Breast epithelium (tissue), 4 donors: ENCODE measurements around the gene SLC22A13. TPM values are rescaled to one million over a fixed set of nuclear protein-coding genes. Genes with fewer than 3 reads are reported as not detected.

Source experiments
- DNase-seq, 2 donors: peaks; one replicate each; pipeline ENCODE4 v3.0.0-alpha.2; 2019; ENCODE audit warnings: low spot score in 2 of 2
- H3K27ac ChIP-seq, 2 donors: fragments of 200-600 bp; sonication (generic) in 1 of 2; one replicate each; pipeline ENCODE4 v1.5.1; 2016 to 2019; ENCODE audit warnings: mild to moderate bottlenecking in 1 of 2
- H3K27me3 ChIP-seq, 2 donors: fragments of 200-600 bp; sonication (generic) in 1 of 2; one replicate each; pipeline versions ENCODE4 v1.5.1 to v1.6.0; 2017 to 2019; ENCODE audit warnings: control low read depth in 1 of 2, mild to moderate bottlenecking in 1 of 2
- H3K36me3 ChIP-seq: fragments of 200-600 bp; one replicate; pipeline ENCODE4 v1.5.1; 2019
- H3K4me1 ChIP-seq, 2 donors: fragments of 200-600 bp; sonication (generic); one replicate each; pipeline ENCODE4 v1.5.1; 2016 to 2019; ENCODE audit warnings: control low read depth in 1 of 2
- H3K4me3 ChIP-seq, 3 donors: fragments of 200-600 bp; sonication (generic); 1 replicate in 2 of 3; 2 replicates in 1 of 3; pipeline ENCODE4 v1.5.1; 2016 to 2019; ENCODE audit warnings: mild to moderate bottlenecking in 3 of 3, moderate library complexity in 2 of 3
- H3K9me3 ChIP-seq, 2 donors: fragments of 200-600 bp; sonication (generic) in 1 of 2; one replicate each; pipeline ENCODE4 v1.5.1; 2016 to 2019; ENCODE audit warnings: control low read depth in 1 of 2
- POLR2A ChIP-seq: fragments of 450-650 bp; IDR thresholded peaks from one replicate; pipeline ENCODE4 v1.6.1; 2016; ENCODE audit warnings: antibody characterized with exemption, mild to moderate bottlenecking, moderate library complexity
- POLR2AphosphoS5 ChIP-seq, 3 donors: sonication (generic); formaldehyde crosslinking; IDR thresholded peaks; one replicate each; pipeline ENCODE4 v1.6.1; 2017; ENCODE audit warnings: antibody characterized with exemption in 3 of 3
- intact Hi-C: fragments of 100-400 bp; cut with DNase I; formaldehyde crosslinking; loops from one replicate; pipeline ENCODE4 v1.15.1; 2023; ENCODE audit warnings: low total_unique reads
- total RNA-seq, 3 donors: library from RNA; depleted of rRNA; stranded (reverse); fragments of >200 nt; gene quantifications; one replicate each; pipeline ENCODE4 v1.1.0, GENCODE V29; 2016
- TF ChIP-seq, protein P1 (sequence below), 3 donors: fragments of 450-650 bp; IDR thresholded peaks; one replicate each; pipeline ENCODE4 v1.5.1; 2016 to 2017; ENCODE audit warnings: antibody characterized with exemption in 3 of 3, mild to moderate bottlenecking in 3 of 3, moderate library complexity in 3 of 3

SLC22A13 gene
- total RNA-seq, 3 donors from 2014 or later, result 0.48 to 0.59 TPM; not detected in 1

DNA sequence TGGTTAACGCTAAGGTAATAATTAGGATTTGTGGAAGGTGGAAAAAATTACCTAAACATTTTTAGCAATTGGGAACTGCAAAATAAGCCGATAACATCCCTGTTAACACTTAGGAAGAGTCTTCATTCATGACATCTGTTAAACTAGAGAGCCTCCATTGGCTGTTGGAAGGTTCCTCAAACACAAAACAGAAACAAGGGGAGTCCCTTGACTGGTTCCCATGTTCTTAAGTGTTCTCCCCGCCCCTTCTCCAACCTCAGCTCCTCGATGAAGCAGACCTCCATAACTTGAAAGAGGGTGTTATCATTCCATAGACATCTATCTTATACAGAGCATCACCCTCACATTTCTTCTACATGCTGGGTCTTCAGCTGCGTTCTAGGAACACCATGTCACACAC lies 2.5 kb downstream of the SLC22A13 start:
- no peaks in the 10 kb centered on the region for H3K4me1 ChIP-seq
- no peaks in the 10 kb centered on the region for H3K36me3 ChIP-seq
- H3K4me3 ChIP-seq, result no peak overlapping the region
- no peaks in the 10 kb centered on the region for H3K9me3 ChIP-seq
- no peak for DNase-seq
- no peak overlapping the region for H3K27ac ChIP-seq
- intact Hi-C loops, result no loop called here
- TF ChIP-seq POLR2A (no peak), POLR2AphosphoS5 (IDR thresholded peaks at IDR 0.05) (no peak)
- TF ChIP-seq, protein P1, sequence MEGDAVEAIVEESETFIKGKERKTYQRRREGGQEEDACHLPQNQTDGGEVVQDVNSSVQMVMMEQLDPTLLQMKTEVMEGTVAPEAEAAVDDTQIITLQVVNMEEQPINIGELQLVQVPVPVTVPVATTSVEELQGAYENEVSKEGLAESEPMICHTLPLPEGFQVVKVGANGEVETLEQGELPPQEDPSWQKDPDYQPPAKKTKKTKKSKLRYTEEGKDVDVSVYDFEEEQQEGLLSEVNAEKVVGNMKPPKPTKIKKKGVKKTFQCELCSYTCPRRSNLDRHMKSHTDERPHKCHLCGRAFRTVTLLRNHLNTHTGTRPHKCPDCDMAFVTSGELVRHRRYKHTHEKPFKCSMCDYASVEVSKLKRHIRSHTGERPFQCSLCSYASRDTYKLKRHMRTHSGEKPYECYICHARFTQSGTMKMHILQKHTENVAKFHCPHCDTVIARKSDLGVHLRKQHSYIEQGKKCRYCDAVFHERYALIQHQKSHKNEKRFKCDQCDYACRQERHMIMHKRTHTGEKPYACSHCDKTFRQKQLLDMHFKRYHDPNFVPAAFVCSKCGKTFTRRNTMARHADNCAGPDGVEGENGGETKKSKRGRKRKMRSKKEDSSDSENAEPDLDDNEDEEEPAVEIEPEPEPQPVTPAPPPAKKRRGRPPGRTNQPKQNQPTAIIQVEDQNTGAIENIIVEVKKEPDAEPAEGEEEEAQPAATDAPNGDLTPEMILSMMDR (IDR thresholded peaks at IDR 0.05), result no peak
- H3K27me3 ChIP-seq, result no peaks in the 10 kb centered on the region

DNA sequence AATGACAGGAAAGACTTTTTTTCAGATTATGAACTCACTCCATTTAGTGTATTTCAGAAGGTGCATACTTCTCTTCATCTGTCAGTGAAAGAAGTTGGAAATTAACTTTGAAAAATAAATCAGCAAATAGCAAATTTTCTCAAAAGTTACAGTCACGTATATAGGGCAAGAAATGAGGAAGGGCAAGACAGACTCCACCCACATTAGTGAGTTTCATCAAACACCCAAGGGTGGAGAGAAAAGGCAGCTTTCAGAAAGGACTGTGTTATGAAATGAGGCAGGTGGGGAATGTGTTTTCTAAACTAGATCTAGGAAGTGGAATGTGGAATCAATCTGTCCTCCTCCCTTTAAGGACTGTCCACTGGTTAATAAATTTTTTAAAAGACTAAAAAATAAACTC lies 2.9 kb downstream of the SLC22A13 start:
- H3K27ac ChIP-seq, result no peak overlapping the region
- H3K27me3 ChIP-seq, result no peaks in the 10 kb centered on the region
- no peaks in the 10 kb centered on the region for H3K9me3 ChIP-seq
- no peak for TF ChIP-seq POLR2AphosphoS5 (IDR thresholded peaks at IDR 0.05)
- TF ChIP-seq, protein P1 (IDR thresholded peaks at IDR 0.05), result no peak
- no peak for TF ChIP-seq POLR2A
- no peak for DNase-seq
- no peak overlapping the region for H3K4me3 ChIP-seq
- intact Hi-C loops, result no loop called here
- no peaks in the 10 kb centered on the region for H3K4me1 ChIP-seq
- no peaks in the 10 kb centered on the region for H3K36me3 ChIP-seq

DNA sequence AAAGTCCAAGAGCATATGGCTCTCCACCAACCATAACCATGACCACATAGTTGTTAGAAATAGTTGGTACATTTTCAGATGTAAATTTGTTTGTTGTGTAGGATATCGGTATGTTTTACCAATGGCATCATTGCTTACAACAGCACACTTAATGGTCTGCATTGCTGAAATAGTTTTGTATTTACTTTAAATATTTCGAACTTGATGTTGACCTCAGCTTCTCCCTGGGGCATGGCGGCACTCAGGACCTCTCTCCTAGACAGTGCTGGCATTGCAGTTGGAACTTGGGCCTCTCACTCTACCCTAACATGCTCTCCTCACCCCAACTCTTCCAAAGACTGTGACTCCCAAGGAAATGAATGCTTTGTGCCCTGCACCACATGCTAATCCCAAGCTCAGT lies 5.0 kb downstream of the SLC22A13 start:
- H3K27ac ChIP-seq, result no peak overlapping the region
- TF ChIP-seq, protein P1 (IDR thresholded peaks at IDR 0.05), result no peak
- TF ChIP-seq POLR2AphosphoS5 (IDR thresholded peaks at IDR 0.05), result no peak
- H3K4me1 ChIP-seq, result no peaks in the 10 kb centered on the region
- H3K9me3 ChIP-seq, result no peaks in the 10 kb centered on the region
- no peaks in the 10 kb centered on the region for H3K27me3 ChIP-seq
- intact Hi-C loops, result no loop called here
- no peaks in the 10 kb centered on the region for H3K36me3 ChIP-seq
- no peak for DNase-seq
- H3K4me3 ChIP-seq, result no peak overlapping the region

GRCh38 chr3:38271553-38271952 lies 5.9 kb downstream of the SLC22A13 start:
- no peaks in the 10 kb centered on the region for H3K9me3 ChIP-seq
- intact Hi-C loops, result no loop called here
- H3K36me3 ChIP-seq, result no peaks in the 10 kb centered on the region
- no peak for TF ChIP-seq POLR2AphosphoS5 (IDR thresholded peaks at IDR 0.05)
- TF ChIP-seq, protein P1 (IDR thresholded peaks at IDR 0.05), result no peak
- TF ChIP-seq POLR2A, result no peak
- no peaks in the 10 kb centered on the region for H3K27me3 ChIP-seq
- no peaks in the 10 kb centered on the region for H3K4me1 ChIP-seq
- no peak overlapping the region for H3K27ac ChIP-seq
- no peak for DNase-seq
- no peak overlapping the region for H3K4me3 ChIP-seq

GRCh38 chr3:38274864-38275649 lies 9.4 kb downstream of the SLC22A13 start:
- no peak for DNase-seq
- Histone ChIP-seq H3K27me3 (no peaks in the 10 kb centered on the region), H3K9me3 (no peaks in the 10 kb centered on the region), H3K27ac (no peak overlapping the region), H3K4me1 (no peaks in the 10 kb centered on the region), H3K4me3 (no peak overlapping the region), H3K36me3 (no peaks in the 10 kb centered on the region)
- intact Hi-C loops, result no loop called here
- TF ChIP-seq POLR2A (no peak), POLR2AphosphoS5 (IDR thresholded peaks at IDR 0.05) (no peak)
- TF ChIP-seq, protein P1 (IDR thresholded peaks at IDR 0.05), result no peak
